OCI-LY1 (cell line): ENCODE results near the gene SYT2.
"Not testable (repeated sequence)": the region's sequence is repeated elsewhere in the genome, so short reads cannot be mapped to it uniquely, and the experiment has no call there.

Experiments
- H2AFZ ChIP-seq: fragments of 200-600 bp; sonication (generic), shearing (Covaris generic); 2 replicates; pipeline ENCODE4 v1.6.0; 2014; ENCODE audit warnings: antibody characterized with exemption, mild to moderate bottlenecking, low read length
- H3F3A ChIP-seq: fragments of 200-600 bp; sonication (generic), shearing (Covaris generic); 2 replicates; pipeline ENCODE4 v1.6.0; 2014; ENCODE audit warnings: mild to moderate bottlenecking, antibody characterized with exemption, low read length, moderate library complexity; ENCODE audit not compliant: insufficient read depth
- H3K27ac ChIP-seq: fragments of 200-600 bp; sonication (generic); 2 replicates; pipeline ENCODE4 v1.5.1; 2014; ENCODE audit warnings: low read length, mixed run types, mild to moderate bottlenecking, low read depth; ENCODE audit not compliant: poor library complexity, severe bottlenecking
- H3K27me3 ChIP-seq: fragments of 200-600 bp; sonication (generic); 2 replicates; pipeline ENCODE4 v1.6.0; 2014; ENCODE audit warnings: antibody characterized with exemption, mild to moderate bottlenecking, low read length, moderate library complexity; ENCODE audit not compliant: insufficient read depth
- H3K36me3 ChIP-seq: fragments of 200-600 bp; sonication (generic); 2 replicates; pipeline ENCODE4 v1.6.1; 2014; ENCODE audit warnings: mild to moderate bottlenecking, antibody characterized with exemption, low read length, moderate library complexity, mixed read lengths; ENCODE audit not compliant: insufficient read depth
- H3K4me1 ChIP-seq: fragments of 200-600 bp; sonication (generic); 2 replicates; pipeline ENCODE4 v1.5.1; 2014; ENCODE audit warnings: mild to moderate bottlenecking, low read length, moderate library complexity; ENCODE audit not compliant: insufficient read depth, severe bottlenecking
- H3K4me2 ChIP-seq: fragments of 200-600 bp; sonication (generic), shearing (Covaris generic); 2 replicates; pipeline ENCODE4 v1.6.1; 2014; ENCODE audit warnings: low read length
- H3K4me3 ChIP-seq: fragments of 200-600 bp; sonication (generic); 2 replicates; pipeline ENCODE4 v1.5.1; 2014; ENCODE audit warnings: low read length, low read depth, mild to moderate bottlenecking, mixed read lengths; ENCODE audit not compliant: poor library complexity, severe bottlenecking
- H3K79me2 ChIP-seq: fragments of 200-600 bp; shearing (Covaris generic); 2 replicates; pipeline ENCODE4 v1.6.1; 2016; ENCODE audit warnings: mixed run types, low read length, mixed read lengths; ENCODE audit not compliant: insufficient read depth
- H3K9ac ChIP-seq: fragments of 200-600 bp; sonication (generic), shearing (Covaris generic); 2 replicates; pipeline ENCODE4 v1.6.1; 2014; ENCODE audit warnings: mild to moderate bottlenecking, low read length, mixed read lengths
- H3K9me2 ChIP-seq: fragments of 200-600 bp; sonication (generic), shearing (Covaris generic); 2 replicates; pipeline ENCODE4 v1.6.1; 2014; ENCODE audit warnings: low read depth, mild to moderate bottlenecking, low read length, mixed read lengths
- H3K9me3 ChIP-seq: fragments of 200-600 bp; shearing (Covaris generic); 2 replicates; pipeline ENCODE4 v1.6.1; 2014; ENCODE audit warnings: low read length, mixed read lengths
- H4K20me1 ChIP-seq: fragments of 200-600 bp; sonication (generic), shearing (Covaris generic); 2 replicates; pipeline ENCODE4 v1.6.0; 2016; ENCODE audit warnings: mild to moderate bottlenecking, low read length; ENCODE audit not compliant: insufficient read depth
- EZH2 ChIP-seq: fragments of 200-600 bp; sonication (generic), shearing (Covaris generic); IDR thresholded peaks from 2 replicates; pipeline ENCODE4 v1.8.0; 2017; ENCODE audit warnings: borderline replicate concordance, mixed run types, mild to moderate bottlenecking, antibody characterized with exemption, low read length, moderate library complexity, mixed read lengths
- TF ChIP-seq, protein P1 (sequence below): fragments of 200-600 bp; sonication (generic), shearing (Covaris generic); IDR thresholded peaks from 2 replicates; pipeline ENCODE4 v1.5.1; 2017; ENCODE audit warnings: mild to moderate bottlenecking, antibody characterized with exemption, low read length, moderate library complexity, mixed read lengths

The SYT2 gene

DNA sequence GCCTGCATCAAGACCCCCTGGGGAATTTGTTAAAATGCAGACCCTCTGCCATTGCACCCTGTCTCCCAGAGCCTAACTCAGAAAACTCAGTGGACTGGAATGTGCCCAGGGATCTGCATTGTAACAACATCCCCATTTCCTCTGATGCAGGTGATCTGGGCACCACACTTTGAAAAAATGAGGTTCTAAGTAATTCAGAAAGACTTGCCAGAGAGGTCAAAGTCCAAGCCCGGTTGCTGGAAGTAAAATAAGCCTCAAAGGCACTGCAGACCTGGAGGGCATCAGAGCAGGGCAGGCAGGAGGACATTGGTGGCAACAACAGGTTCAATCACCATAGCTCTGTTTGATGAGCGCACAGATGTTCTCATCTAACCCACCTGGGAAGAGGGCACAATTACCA, 90.7 kb downstream of the SYT2 start:
- H3K9me2 ChIP-seq: no peaks in the 10 kb centered on the region
- no peak overlapping the region for H3K4me3 ChIP-seq
- H3K4me1 ChIP-seq: peaks cover 10% of the 10 kb centered on the region
- no peak overlapping the region for H3K27ac ChIP-seq
- no peak for TF ChIP-seq EZH2
- TF ChIP-seq, protein P1, sequence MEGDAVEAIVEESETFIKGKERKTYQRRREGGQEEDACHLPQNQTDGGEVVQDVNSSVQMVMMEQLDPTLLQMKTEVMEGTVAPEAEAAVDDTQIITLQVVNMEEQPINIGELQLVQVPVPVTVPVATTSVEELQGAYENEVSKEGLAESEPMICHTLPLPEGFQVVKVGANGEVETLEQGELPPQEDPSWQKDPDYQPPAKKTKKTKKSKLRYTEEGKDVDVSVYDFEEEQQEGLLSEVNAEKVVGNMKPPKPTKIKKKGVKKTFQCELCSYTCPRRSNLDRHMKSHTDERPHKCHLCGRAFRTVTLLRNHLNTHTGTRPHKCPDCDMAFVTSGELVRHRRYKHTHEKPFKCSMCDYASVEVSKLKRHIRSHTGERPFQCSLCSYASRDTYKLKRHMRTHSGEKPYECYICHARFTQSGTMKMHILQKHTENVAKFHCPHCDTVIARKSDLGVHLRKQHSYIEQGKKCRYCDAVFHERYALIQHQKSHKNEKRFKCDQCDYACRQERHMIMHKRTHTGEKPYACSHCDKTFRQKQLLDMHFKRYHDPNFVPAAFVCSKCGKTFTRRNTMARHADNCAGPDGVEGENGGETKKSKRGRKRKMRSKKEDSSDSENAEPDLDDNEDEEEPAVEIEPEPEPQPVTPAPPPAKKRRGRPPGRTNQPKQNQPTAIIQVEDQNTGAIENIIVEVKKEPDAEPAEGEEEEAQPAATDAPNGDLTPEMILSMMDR: no peak
- H3K4me2 ChIP-seq: no peak overlapping the region
- no peaks in the 10 kb centered on the region for H3F3A ChIP-seq
- no peaks in the 10 kb centered on the region for H3K36me3 ChIP-seq
- H3K79me2 ChIP-seq: no peaks in the 10 kb centered on the region
- H3K27me3 ChIP-seq: 0 out of 2 replicates have a peak, but pooled peaks cover 3% of the 10 kb centered on the region
- no peaks in the 10 kb centered on the region for H3K9me3 ChIP-seq
- H2AFZ ChIP-seq: no peak overlapping the region
- H3K9ac ChIP-seq: no peak overlapping the region
- H4K20me1 ChIP-seq: no peaks in the 10 kb centered on the region

DNA sequence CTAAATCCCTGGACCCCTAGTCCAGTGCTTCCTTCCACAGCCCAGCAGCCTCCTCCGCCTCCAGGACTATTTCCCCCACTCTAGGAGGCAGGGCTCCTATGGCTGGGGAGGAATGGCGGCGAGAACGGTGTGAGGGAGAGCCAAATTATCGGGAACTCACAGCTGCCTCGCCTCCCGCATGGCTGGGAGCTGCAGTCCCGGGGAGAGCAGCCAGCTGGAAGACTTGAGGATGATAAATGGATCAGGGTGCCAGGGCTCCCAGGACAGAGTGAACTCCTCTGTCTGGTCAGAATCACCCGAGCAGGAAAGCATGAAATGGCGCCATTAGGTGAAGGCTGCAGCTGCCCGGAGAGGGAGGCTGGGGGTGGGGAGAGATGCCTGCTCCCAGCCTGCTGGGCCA, 91.2 kb downstream of the SYT2 start:
- H3K4me2 ChIP-seq, H3K27me3 ChIP-seq, H3K27ac ChIP-seq, H3K9me2 ChIP-seq, H3K36me3 ChIP-seq, H3F3A ChIP-seq, H3K79me2 ChIP-seq, H4K20me1 ChIP-seq, H3K4me3 ChIP-seq, H2AFZ ChIP-seq, H3K9ac ChIP-seq, H3K9me3 ChIP-seq: not testable (repeated sequence)
- H3K4me1 ChIP-seq: peaks cover 10% of the 10 kb centered on the region

DNA sequence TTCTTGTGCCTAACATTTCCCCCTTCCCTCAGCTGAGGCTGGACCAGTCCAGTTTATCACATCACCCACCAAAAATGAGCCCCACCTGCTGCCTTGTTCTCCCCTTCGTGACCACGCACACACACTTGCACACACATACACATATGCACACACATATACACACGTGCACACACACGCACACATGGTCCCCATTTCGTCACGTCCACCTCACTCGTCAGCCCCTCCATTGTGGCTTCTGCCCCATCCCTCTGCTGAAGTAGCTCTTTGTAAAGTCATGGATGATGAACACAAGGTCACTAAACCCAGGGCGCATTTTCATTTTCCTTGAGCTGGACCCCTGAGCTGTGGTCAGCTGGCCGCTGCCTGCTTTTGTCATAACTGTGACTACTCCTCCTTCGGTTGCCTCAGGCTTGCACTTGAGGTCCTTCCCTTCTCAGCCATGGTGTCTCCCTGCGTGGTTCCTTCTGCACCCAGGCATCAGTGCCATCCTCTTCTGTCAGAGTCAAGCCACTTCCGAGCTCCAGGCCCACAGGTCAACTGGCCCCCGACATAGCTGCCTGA, 93.8 kb downstream of the SYT2 start:
- no peak overlapping the region for H3K4me2 ChIP-seq
- H3K4me3 ChIP-seq: no peak overlapping the region
- no peak overlapping the region for H3K9ac ChIP-seq

More for the DNA sequence above, 93.8 kb downstream of the SYT2 start:
- Histone ChIP-seq H3K27ac (no peak overlapping the region), H3K27me3 (0 out of 2 replicates have a peak, but pooled peaks cover 3% of the 10 kb centered on the region), H4K20me1 (no peaks in the 10 kb centered on the region), H2AFZ (no peak overlapping the region), H3K79me2 (no peaks in the 10 kb centered on the region), H3F3A (no peaks in the 10 kb centered on the region), H3K9me2 (no peaks in the 10 kb centered on the region), H3K9me3 (no peaks in the 10 kb centered on the region), H3K4me1 (peaks cover 10% of the 10 kb centered on the region), H3K36me3 (no peaks in the 10 kb centered on the region)
- TF ChIP-seq EZH2: no peak
- TF ChIP-seq, protein P1: no peak
